ENCODE results near the gene ASXL3. TPM values are rescaled to one million over a fixed set of nuclear protein-coding genes. Genes with fewer than 3 reads are reported as not detected.

ASXL3 gene
- total and polyA plus RNA-seq, 2 donors (not counting 1 experiment from before 2014, with no cell fraction given), result 0.02 TPM; not detected in 1

GRCh38 chr18:33605250-33605649 lies 27.2 kb downstream of the ASXL3 start:
- no peak for ATAC-seq (ENCODE audit: low read depth)
- Histone ChIP-seq H3K27me3 (replicated peaks in 1 of 4; ENCODE audit: control extremely low read depth in 1 of 4, control insufficient read depth in 3 of 4, insufficient read depth in 4 of 4, low read length in 3 of 4) (no peaks in the 10 kb centered on the region), H4K20me1 (ENCODE audit: control insufficient read depth, insufficient read depth, low read length, poor library complexity, severe bottlenecking) (no peaks in the 10 kb centered on the region), H3K36me3 (replicated peaks in 1 of 2; ENCODE audit: control extremely low read depth in 1 of 2, control insufficient read depth in 1 of 2, extremely low read depth in 1 of 2, insufficient read depth in 2 of 2, low read length in 1 of 2) (no peaks in the 10 kb centered on the region), H3K4me2 (replicated peaks; ENCODE audit: low read depth, low read length, poor library complexity, severe bottlenecking) (no peak overlapping the region), H3K27ac (ENCODE audit: low read length in 2 of 2) (no peak overlapping the region), H3K9ac (ENCODE audit: low read length) (no peak overlapping the region), H3K79me2 (ENCODE audit: control insufficient read depth, insufficient read depth, low read length) (no peaks in the 10 kb centered on the region), H2AFZ (ENCODE audit: insufficient read depth, low read depth, low read length, poor library complexity, severe bottlenecking) (no peak overlapping the region), H3K4me3 (ENCODE audit: control extremely low read depth in 1 of 5, extremely low read depth in 1 of 5, insufficient read depth in 1 of 5, low read depth in 2 of 5, low read length in 4 of 5) (no peak overlapping the region), H3K9me3 (ENCODE audit: control extremely low read depth in 1 of 3, control insufficient read depth in 2 of 3, insufficient read depth in 1 of 3, low read length in 2 of 3) (no peaks in the 10 kb centered on the region), H3K4me1 (ENCODE audit: control insufficient read depth in 2 of 2, insufficient read depth in 2 of 2, low read length in 2 of 2) (no peaks in the 10 kb centered on the region)
- Mint-ChIP-seq H3K27me3 (no peaks in the 10 kb centered on the region), H3K4me3 (no peak overlapping the region), H3K27ac (no peak overlapping the region), H3K9me3 (ENCODE audit: insufficient read depth) (peaks cover under 1% of the 10 kb centered on the region), H3K4me1 (no peaks in the 10 kb centered on the region)
- no peak for TF ChIP-seq CTCF (IDR thresholded peaks at IDR 0.05)
- no peak for TF ChIP-seq EZH2 (IDR thresholded peaks at IDR 0.05; ENCODE audit: borderline replicate concordance, insufficient read depth, low read depth, low read length, poor library complexity, severe bottlenecking)
- DNase-seq, result no peak
- ChIA-PET POLR2A (no interaction called here), CTCF (no interaction called here)
- intact Hi-C loops (cut with micrococcal nuclease), result no loop called here

- CTCF ChIA-PET, result interaction anchor here (1.3 kb wide), 1 partner anchor 9 kb away, joined by 3 read pairs; no protein-coding TSS in a partner anchor
- no peaks in the 10 kb centered on the region for H3K27me3 Mint-ChIP-seq
- POLR2A ChIA-PET, result no interaction called here
- no peaks in the 10 kb centered on the region for H3K9me3 ChIP-seq (ENCODE audit: control extremely low read depth in 1 of 3, control insufficient read depth in 2 of 3, insufficient read depth in 1 of 3, low read length in 2 of 3)
- H3K27ac ChIP-seq (ENCODE audit: low read length in 2 of 2), result no peak overlapping the region
- H3K4me1 Mint-ChIP-seq, result no peaks in the 10 kb centered on the region
- TF ChIP-seq CTCF (IDR thresholded peaks at IDR 0.05), result no peak
- TF ChIP-seq EZH2 (IDR thresholded peaks at IDR 0.05; ENCODE audit: borderline replicate concordance, insufficient read depth, low read depth, low read length, poor library complexity, severe bottlenecking), result no peak
- no peaks in the 10 kb centered on the region for H3K27me3 ChIP-seq (replicated peaks in 1 of 4; ENCODE audit: control extremely low read depth in 1 of 4, control insufficient read depth in 3 of 4, insufficient read depth in 4 of 4, low read length in 3 of 4)
- intact Hi-C loops (cut with micrococcal nuclease), result no loop called here
- H4K20me1 ChIP-seq (ENCODE audit: control insufficient read depth, insufficient read depth, low read length, poor library complexity, severe bottlenecking), result no peaks in the 10 kb centered on the region
- ATAC-seq (ENCODE audit: low read depth) (no peak), DNase-seq (no peak)
- H3K4me1 ChIP-seq (ENCODE audit: control insufficient read depth in 2 of 2, insufficient read depth in 2 of 2, low read length in 2 of 2), result no peaks in the 10 kb centered on the region
- H3K4me3 ChIP-seq (ENCODE audit: control extremely low read depth in 1 of 5, extremely low read depth in 1 of 5, insufficient read depth in 1 of 5, low read depth in 2 of 5, low read length in 4 of 5), result no peak overlapping the region
- no peak overlapping the region for H2AFZ ChIP-seq (ENCODE audit: insufficient read depth, low read depth, low read length, poor library complexity, severe bottlenecking)
- no peak overlapping the region for H3K4me2 ChIP-seq (replicated peaks; ENCODE audit: low read depth, low read length, poor library complexity, severe bottlenecking)
- H3K36me3 ChIP-seq (replicated peaks in 1 of 2; ENCODE audit: control extremely low read depth in 1 of 2, control insufficient read depth in 1 of 2, extremely low read depth in 1 of 2, insufficient read depth in 2 of 2, low read length in 1 of 2), result no peaks in the 10 kb centered on the region
- peaks cover 3% of the 10 kb centered on the region for H3K9me3 Mint-ChIP-seq (ENCODE audit: insufficient read depth)
- no peak overlapping the region for H3K9ac ChIP-seq (ENCODE audit: low read length)
- H3K4me3 Mint-ChIP-seq, result no peak overlapping the region
- H3K79me2 ChIP-seq (ENCODE audit: control insufficient read depth, insufficient read depth, low read length), result no peaks in the 10 kb centered on the region
- no peak overlapping the region for H3K27ac Mint-ChIP-seq
Observed at GRCh38 chr18:33606621-33607020, 28.6 kb downstream of the ASXL3 start.
